Stimulated activated CD4-positive, alpha-beta T cell treated with anti-CD3 and anti-CD28 coated beads, Interleukin-1b, Interleukin-23, amount 100 ng/mL, for 4 hours (primary cell): ENCODE measurements around the gene BMP4.

ENCODE experiments used
- DNase-seq, 2 donors: peaks; one replicate each; pipeline ENCODE4 v3.0.0-alpha.2; 2020; ENCODE audit warnings: low read depth in 2 of 2

BMP4 gene

GRCh38 chr14:53964249-53964648 lies 7.6 kb upstream of the BMP4 start:
- no peak for DNase-seq

- DNase-seq, result no peak
Measured at GRCh38 chr14:53963320-53964227, 6.9 kb upstream of the BMP4 start.

- DNase-seq, result no peak
Measured at GRCh38 chr14:53962953-53963319, 6.3 kb upstream of the BMP4 start.

GRCh38 chr14:53958628-53959027 lies 2.0 kb upstream of the BMP4 start:
- no peak for DNase-seq

GRCh38 chr14:53957739-53958138 lies 1.1 kb upstream of the BMP4 start:
- no peak for DNase-seq

GRCh38 chr14:53955671-53956426 lies 776 bp downstream of the BMP4 start:
- DNase-seq, result no peak

- DNase-seq, result no peak
Measured at GRCh38 chr14:53955229-53955556, 1.4 kb downstream of the BMP4 start.

GRCh38 chr14:53954551-53955228 lies 1.9 kb downstream of the BMP4 start:
- no peak for DNase-seq

- no peak for DNase-seq
Measured at GRCh38 chr14:53953828-53954550, 2.6 kb downstream of the BMP4 start.

- no peak for DNase-seq
Measured at GRCh38 chr14:53953002-53953827, 3.4 kb downstream of the BMP4 start.

GRCh38 chr14:53952533-53952932 lies 4.1 kb downstream of the BMP4 start:
- DNase-seq, result no peak

- no peak for DNase-seq
Measured at GRCh38 chr14:53951627-53952303, 4.9 kb downstream of the BMP4 start.

GRCh38 chr14:53951243-53951626 lies 5.4 kb downstream of the BMP4 start:
- no peak for DNase-seq

- DNase-seq, result no peak
Measured at GRCh38 chr14:53950031-53950793, 6.4 kb downstream of the BMP4 start.

GRCh38 chr14:53949201-53949600 lies 7.4 kb downstream of the BMP4 start:
- no peak for DNase-seq

GRCh38 chr14:53948205-53948884 lies 8.3 kb downstream of the BMP4 start:
- no peak for DNase-seq

- DNase-seq, result no peak
Measured at GRCh38 chr14:53947452-53948204, 9.0 kb downstream of the BMP4 start.

GRCh38 chr14:53947094-53947445 lies 9.6 kb downstream of the BMP4 start:
- no peak for DNase-seq
